DMS 273 (cell line): Measurements from ENCODE around the gene CYP11A1.

ENCODE experiments used
- DNase-seq: peaks from one replicate; lab custom pipeline; 2025; ENCODE audit not compliant: unreplicated experiment; lab: John Stamatoyannopoulos, UW

Gene CYP11A1

DNA sequence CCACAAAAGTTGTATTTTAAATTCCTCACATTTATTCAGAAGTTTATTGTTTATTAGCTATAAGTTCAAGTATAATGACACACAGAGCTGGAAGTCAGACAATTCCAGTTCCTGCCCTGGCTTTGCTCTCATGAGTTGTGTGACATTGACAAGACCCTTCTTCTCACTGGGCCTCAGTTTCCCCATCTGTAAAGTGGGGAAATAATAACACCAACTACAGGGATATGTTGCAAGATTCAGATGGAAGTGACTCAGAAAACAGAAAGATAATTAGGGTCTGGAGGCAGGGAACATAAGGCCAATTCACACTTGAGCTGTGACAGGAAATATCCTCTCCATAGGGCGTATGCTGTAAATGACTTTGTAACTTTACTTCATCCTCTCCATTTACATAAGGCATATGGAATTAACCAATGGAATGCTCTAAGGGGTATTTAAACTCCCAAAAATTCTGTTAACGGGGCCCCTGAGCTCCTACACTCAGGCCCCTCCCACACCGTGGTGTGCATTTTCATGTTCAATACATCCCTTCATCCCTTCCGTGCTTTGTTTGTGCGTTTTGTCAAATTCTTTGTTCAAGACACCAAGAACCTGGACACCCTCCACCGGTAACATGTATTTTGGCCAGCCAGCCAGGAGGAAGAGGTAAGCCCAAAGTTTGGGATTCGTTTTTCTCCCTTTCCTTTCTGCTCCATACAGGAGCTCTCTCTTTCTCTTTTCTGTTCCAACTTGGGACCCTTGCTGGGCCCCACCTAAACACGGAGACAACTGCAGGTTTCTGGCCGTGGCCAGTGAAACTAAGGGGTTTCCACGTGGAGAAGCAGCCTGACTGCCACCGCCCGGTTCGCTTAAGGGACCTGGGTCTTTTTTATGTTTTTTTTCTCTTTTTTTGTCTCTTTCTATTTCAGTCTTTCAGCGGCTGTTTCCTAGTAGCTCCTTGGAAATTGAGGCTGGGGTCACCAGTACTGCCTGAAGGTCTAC is 16.9 kb downstream of the CYP11A1 start:
- DNase-seq, result no peak

DNA sequence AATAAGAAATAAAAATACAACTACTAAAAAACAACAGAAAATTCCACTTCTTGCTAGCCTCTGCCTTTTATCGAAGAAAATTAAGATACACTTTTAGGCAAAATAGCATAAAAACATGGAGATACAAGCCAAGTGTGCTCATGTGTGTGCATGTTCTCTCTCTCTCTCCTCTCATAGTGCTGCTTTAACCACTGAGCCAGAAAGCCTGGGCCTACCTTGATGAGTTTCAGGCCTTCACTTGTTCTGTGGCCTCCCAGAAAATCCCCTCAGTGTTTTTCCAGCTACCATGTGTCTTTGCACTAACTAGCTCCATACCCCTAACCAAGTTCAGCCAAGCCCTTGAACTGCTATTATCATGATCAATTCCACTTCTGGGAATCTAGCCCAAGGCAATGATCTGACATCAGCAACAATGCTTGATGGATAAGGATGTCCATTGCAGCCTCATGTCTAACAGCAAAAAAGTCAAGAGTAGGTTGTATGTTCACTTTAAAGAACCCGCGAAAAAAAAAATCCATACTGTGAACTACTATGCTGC is 18.1 kb downstream of the CYP11A1 start:
- no peak for DNase-seq

DNA sequence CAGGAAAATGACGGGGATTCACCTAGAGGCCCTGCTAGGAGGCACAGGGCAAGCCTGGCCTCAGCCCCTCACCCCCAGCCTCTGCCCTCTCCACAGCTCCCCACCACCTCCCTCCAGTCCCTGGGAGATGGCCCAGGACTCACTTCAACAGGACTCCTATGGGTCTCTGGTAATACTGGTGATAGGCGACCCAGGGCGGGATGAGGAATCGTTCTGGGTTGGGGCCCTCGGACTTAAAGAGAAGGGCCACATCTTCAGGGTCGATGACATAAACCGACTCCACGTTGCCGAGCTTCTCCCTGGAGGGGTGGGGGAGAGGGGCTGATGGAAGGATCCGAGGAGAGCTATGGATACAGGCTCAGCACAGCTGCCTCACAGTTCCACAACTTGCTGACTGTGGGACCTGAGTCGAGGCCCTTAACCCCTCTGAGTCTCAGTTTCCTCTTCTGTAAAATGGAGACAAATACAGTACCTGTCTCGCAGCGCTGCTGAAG is 19.6 kb downstream of the CYP11A1 start:
- DNase-seq, result no peak

DNA sequence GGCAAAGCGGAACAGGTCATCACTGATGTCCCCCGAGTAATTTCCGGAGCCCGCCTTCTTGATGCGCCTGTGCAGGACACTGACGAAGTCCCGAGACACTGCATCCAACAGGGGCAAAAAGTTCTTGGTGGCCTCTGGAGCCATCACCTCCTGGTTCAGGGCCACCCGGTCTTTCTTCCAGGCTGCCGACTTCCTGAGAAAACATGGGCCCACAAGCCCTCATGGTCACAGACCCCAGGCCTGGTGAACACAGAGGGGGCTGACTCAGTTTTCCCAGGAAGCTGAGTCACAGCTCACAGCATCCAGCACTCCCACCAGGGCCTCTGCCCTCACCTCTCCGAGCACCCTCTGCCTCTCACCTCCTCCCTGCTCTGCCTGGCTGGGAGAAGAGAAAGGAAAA is 22.4 kb downstream of the CYP11A1 start:
- DNase-seq, result no peak

DNA sequence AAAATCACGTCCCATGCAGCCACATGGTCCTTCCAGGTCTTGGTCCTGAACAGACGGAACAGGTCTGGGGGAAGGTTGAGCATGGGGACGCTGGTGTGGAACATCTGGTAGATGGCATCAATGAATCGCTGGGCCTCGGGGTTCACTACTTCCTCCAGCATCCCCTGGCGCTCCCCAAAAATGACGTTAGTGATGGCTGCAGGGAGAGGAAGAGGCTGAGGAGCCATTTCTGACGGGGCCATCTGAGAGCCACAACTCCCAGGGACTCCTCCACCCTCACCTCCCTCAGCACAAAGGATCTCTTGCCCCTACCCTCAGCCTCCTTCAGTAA is 23.7 kb downstream of the CYP11A1 start:
- DNase-seq, result no peak

DNA sequence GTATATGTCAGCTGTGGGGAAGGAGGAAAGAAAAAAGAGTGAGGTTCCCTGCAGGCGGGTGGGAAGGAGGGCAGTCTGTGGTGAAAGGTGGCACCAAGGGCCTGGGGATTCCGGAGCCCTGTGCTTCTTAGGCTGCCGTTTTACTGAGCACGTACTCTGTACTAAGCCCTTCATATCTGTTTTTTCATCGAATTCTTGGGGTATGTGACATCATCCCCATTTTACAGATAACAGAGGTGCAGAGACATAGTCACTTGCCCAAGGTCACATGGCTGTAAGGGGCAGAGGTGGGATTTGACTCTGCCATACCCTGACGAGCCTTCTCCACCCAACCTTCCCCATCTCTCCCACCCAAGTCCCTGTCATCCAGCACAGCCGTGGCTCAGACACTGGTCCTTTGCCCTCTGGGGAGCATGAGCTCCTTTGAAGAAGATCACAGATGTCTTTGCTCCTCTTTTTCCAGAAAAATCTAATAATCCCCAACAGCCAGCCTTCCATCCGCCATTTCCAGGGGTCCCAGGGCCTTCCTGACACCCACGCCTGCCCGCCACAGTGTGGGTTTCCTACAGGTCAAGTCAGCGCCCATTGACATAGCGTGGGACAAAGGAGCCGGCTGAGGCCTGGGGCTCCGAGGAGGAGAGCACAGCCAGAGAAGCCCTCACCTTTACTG is 24.2 kb downstream of the CYP11A1 start:
- no peak for DNase-seq

DNA sequence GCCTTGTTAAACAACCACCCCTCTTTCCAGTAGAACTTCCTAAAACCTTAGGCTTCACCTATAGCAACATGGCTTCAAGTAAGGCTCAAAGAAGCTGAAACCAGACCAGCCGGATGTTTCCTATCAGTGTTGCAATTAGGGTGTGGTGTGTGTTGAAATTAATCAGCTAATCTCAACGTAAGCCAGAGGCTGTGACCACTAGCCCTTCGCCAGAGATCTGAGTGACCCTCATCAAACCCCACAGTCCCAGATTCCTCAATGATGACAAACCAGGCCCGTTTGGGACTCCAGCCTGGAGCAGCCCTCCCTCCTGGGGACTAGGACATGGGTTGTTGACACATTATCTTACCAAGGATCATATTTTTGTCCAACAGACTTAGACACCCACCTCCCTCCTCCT is 27.3 kb downstream of the CYP11A1 start:
- DNase-seq, result no peak

DNA sequence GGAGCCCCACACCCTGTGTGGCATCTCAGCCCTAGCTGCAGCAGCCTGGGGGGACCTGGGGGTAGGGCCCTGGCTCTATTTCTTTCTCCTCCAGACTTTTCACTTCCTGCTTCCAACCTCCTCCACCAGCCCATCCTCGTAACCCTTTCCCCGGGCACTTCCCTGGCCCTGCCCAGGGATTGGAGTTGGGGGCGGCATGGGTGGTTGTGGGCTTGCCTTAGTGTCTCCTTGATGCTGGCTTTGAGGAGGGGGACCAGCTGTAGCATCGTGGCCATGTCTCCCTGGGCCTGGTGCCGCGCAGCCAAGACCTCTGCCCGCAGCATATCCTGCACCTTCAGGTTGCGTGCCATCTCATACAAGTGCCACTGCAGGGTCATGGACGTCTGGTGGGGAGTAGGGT is 28.1 kb downstream of the CYP11A1 start:
- no peak for DNase-seq

DNA sequence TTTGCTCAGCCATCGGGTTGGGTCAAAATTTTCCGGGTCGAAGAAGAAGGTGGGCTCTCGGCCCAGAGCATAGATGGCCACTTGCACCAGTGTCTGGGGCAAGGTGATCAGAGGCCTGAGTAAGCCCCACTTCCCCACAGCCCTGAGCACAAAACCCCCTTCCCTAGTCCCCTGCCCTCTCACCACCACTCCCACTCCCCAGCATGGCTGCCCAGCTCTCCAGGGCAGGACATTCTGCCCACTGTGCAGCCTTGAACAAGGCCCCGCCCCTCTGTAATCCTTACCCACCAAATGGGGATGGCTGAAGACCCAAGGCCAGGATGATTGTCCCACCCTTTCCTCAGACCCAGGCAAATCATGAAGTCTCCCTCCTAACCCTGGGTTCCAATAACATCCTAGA is 28.8 kb downstream of the CYP11A1 start:
- DNase-seq, result no peak

DNA sequence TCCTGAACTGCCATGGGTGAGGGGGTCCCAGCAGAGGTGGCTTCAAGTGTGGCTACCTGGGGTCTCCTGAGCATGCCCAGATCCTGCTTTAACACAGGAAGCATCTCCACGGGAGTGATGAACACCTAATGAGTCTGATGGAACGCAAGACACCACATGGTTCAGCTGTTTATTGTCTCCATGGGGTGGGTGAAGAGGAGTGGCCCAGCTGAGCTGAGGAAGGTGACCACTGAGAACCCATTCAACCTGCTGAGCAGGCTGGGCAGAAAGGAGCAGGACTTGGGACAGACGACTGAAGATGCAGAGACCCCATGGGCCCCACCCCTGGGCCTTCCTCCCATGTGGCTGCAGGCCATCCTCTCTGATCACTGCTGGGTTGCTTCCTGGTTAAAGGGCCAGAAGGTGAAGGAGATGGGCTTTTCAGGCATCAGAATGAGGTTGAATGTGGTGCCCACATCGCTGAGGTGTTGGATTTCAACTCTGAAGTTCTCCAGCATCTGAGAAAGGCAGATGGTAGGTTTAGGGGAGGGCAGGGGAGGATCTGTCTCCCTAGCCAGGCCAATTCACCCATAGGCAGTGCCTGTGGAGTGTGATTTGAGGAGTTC is 29.7 kb downstream of the CYP11A1 start:
- peak; percentile 32 for DNase-seq

DNA sequence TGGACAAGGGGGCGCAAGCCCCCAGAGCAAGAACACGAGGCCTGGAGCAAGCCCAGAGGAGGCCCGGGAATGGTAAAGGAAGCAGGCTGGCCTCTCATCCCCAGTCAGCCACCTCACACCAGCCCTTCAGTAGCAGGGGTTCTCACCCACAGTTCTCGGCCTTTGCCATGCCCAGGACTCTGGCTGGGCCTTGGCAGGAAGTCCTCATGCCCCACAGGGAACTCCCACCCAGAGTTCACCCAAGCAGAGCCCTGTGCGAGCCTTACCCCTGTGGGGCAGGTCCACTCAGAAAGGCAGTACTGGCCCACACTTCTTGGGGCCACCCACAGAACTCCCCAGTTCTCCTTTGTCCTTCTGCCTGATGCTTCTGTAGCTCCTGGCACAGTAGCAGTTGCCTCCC is 30.3 kb downstream of the CYP11A1 start:
- no peak for DNase-seq

DNA sequence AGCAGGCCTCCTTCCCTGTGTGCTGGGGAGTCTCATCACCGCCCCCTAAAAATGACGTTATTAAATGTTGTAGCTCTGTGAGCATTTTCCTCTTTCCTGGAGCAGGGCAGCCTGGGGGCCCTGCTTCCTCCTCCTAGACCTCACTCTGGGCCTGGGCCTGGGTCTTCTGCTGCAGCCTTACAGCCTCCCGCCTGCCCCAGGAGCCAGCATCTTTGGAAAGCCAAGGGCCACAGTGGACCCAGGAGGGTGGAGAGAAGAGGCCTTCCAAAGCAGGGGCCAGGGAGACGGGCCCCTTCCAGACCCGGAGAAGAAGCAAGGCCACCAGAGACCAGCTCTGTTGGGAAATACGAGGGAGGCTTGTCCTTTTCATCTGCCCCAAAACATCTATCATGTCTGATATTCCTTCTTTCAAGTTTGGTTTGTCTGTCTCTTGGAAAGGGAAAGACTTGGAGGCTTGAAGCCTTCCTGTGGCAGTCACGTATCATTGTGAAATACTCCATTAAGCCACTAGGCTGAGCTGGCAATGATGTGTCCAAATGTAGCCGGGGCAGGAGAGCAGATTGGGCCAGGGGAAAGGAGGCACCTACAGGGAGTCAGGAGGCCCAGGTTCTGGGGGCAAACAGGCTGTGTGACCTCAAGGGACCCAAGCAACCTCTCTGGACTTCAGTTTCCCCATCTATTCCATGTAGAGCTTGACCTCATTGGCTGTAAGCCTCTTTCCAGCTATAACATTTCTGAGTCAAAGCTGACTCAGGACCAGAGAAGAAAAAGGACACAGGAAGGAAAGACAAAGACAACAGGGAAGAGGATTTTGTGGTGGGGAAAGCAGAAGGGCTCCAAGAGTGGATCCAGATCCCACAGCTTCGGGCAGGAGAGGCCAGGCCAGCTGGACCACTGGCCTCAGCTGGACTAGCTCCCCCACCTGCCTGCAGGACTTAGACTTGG is 31.1 kb downstream of the CYP11A1 start:
- no peak for DNase-seq

DNA sequence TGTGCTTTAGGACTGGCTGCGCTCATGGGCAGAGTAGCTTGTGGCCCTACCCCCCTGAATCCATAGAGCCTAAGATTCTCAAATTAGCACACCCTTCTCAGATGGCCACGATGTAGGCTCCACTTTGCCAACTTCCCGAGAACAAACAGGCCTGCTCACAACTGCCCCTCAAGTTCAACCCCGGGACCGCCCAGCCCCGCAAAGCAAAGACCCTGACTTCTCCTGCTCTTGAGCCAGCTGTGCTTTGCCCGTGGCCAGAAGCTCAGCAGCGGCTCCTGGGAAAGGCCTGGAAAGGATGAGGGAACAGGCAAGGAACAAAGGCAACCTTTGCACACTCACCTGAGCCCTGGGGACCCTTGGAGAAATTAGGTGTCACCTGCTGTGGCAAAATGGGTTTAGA is 32.0 kb downstream of the CYP11A1 start:
- DNase-seq, result no peak

DNA sequence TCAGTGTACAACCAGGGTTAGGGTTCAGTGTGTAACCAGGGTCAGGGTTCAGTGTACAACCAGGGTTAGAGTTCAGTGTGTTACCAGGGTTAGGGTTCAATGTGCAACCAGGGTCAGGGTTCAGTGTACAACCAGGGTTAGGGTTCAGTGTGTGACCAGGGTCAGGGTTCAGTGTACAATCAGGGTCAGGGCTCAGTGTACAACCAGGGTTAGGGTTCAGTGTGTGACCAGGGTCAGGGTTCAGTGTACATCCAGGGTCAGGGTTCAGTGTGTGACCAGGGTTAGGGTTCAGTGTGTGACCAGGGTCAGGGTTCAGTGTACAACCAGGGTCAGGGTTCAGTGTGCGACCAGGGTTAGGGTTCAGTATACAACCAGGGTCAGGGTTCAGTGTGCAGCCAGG is 33.3 kb downstream of the CYP11A1 start:
- no peak for DNase-seq

DNA sequence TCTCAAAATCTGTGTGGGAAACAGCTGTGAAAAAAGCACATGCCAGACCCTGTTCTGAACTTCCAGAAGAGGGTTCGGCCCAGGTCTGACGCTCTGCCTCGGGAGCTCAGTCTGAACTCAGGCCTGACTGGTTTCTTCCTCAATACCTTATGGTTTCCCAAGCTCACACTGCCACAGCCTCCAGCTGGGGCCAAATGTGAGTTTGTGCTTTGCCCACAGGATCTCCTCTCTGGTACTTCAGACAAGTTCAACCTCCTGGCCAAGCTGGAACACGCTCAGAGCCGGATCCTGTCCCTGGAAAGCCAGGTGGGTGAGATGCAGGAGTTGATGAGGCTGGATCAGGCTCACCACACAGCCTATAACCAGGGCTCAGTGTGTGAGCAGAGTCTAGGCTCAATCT is 33.8 kb downstream of the CYP11A1 start:
- no peak for DNase-seq

DNA sequence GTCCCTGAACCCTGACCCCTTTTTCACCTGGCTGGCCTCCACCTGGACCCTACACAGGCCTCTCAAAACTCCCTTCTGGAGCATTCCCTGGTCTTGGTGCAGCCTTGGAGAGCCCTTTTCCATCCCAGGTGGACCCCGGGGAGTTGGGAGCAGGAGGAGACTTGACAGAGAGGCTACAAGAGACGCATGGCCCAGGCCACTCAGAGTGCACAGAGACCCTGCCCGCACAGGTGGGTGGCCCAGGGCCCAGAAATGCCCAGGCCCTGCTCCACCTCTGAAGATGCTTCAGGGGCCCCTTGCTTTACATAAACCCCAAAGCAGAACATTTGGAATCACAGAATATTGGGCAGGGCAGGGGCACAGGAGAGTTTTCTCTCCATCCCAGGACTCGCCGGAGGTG is 34.4 kb downstream of the CYP11A1 start:
- no peak for DNase-seq

DNA sequence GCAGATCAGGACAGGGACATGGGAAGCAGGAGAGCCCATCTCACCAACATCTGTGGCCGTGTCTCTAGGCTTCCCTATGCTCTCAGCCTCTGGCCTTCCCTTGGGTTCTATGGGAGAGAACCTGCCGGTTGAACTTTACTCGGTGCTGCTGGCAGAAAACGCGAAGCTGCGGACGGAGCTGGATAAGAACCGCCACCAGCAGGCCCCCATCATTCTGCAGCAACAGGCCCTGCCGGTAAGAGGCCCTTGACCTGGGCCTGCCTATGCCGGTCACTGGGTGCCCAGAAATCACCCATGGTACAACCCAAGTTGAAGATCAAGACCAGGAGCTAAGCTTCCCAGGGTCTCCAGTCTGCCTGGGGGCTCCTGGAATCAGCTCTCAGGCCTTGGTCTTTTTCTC is 34.8 kb downstream of the CYP11A1 start:
- no peak for DNase-seq

DNA sequence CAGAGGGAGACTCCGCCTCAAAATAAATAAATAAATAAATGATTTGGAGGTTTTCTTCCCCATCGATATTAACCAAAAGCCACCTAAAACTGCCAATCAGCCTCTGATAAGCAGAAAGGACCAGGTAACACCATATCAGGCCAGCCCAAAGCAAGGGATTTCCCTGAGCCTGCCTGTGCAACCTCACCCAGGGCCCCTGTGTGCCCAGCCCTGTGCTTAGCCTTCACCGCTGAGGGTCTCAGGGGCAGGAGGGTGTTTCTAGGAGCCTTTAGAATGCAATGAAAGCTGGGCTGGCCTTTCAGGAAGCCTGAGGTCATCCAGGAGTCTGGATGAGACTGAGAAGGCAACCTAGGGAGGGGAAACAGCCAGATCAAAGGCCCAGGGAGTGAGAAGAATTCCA is 35.4 kb downstream of the CYP11A1 start:
- DNase-seq, result no peak

DNA sequence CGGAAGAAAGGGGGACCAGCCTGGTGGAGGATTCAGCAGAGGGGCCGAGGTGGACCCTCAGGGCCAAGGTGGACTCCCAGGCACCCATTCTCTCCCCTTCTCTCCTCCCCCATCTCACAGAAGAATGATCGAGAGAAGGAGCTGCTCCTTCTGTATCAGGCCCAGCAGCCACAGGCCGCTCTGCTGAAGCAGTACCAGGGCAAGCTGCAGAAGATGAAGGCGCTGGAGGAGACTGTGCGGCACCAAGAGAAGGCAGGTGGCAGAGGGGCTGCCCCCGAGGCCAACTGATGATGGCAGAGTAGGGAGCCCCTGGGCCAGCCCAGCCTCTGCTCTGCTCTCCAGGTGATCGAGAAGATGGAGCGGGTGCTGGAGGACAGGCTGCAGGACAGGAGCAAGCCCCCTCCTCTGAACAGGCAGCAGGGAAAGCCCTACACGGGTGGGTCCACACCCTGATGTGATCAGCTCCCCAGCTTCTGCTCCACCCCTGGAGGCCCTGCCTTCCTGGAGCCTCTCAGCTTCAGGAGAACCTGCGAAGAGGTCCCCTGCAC is 36.5 kb downstream of the CYP11A1 start:
- no peak for DNase-seq

DNA sequence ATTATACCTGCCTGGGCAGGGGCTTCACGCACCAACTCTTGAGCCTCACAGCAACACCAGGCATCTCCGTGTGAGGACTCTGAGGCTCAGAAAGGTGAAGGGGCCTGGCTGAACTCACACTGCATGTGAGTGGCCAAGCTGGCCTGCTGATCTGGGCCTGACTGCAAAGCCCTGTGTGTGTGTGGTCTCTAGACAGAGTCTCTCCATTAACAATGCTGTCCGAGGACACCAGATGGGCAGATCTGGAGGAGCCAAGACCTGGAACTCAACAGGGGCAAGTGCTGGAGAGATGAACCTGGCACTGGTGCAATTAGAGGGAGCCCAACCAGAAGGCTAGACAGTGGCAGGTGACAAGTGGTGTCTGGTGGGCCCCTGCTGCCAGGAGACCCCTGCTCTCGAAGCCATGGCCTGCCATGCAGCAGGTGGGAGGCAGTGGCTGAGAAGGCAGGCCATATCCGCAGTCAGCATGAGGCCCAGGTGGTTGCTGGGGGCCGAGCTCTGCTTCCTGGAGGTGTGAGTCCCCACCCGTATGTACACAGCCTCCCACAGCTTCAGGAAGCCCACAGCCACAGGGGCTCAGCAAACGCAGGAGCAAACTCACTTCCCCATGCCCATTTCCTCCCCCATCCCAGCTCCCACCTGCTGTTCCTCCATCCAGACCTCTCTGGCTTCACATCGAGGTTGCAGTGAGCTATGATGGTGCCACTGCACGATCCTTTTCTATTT is 39.0 kb downstream of the CYP11A1 start:
- no peak for DNase-seq
